Heart right ventricle (tissue), 16 donors: Measurements from ENCODE around the gene CCDC178. TPM values are rescaled to one million over a fixed set of nuclear protein-coding genes. Genes with fewer than 3 reads are reported as not detected.

Experiments used
- ATAC-seq, 8 donors: fragments of 200-7000 bp; cut with Tn5 transposase; one replicate each; pipeline ENCODE4 v1.9.1; 2020; ENCODE audit warnings: mild to moderate bottlenecking in 8 of 8, moderate library complexity in 8 of 8, moderate number of reproducible peaks in 1 of 8
- DNase-seq, 2 donors: peaks; one replicate each; pipeline ENCODE4 v3.0.0-alpha.2; 2020
- H3K27ac ChIP-seq, 10 donors: fragments of 200-600 bp; sonication (generic) in 2 of 10; one replicate each; pipeline versions ENCODE4 v1.5.0 to v1.8.0; 2020 to 2022; ENCODE audit warnings: mild to moderate bottlenecking in 3 of 10
- H3K27me3 ChIP-seq, 7 donors: fragments of 200-600 bp; one replicate each; pipeline ENCODE4 v1.8.0; 2021 to 2022; ENCODE audit warnings: mild to moderate bottlenecking in 2 of 7
- H3K36me3 ChIP-seq, 9 donors: fragments of 200-600 bp; sonication (generic) in 1 of 9; one replicate each; pipeline versions ENCODE4 v1.5.0 to v1.8.0; 2020 to 2022; ENCODE audit warnings: mild to moderate bottlenecking in 2 of 9
- H3K4me1 ChIP-seq, 9 donors: fragments of 200-600 bp; sonication (generic) in 1 of 9; one replicate each; pipeline versions ENCODE4 v1.5.0 to v1.8.0; 2020 to 2022; ENCODE audit warnings: mild to moderate bottlenecking in 4 of 9
- H3K4me3 ChIP-seq, 10 donors: fragments of 200-600 bp; sonication (generic) in 2 of 10; one replicate each; pipeline versions ENCODE4 v1.5.0 to v1.8.0; 2020 to 2022; ENCODE audit warnings: mild to moderate bottlenecking in 7 of 10, moderate library complexity in 2 of 10
- H3K9me3 ChIP-seq, 11 donors: fragments of 200-600 bp in 10 of 11; sonication (generic) in 2 of 11; one replicate each; pipeline versions ENCODE4 v1.5.0 to v1.8.0; 2013 to 2022; ENCODE audit warnings: mild to moderate bottlenecking in 2 of 11, control low read depth in 1 of 11, moderate library complexity in 1 of 11
- WGBS, 2 donors: extraction: QIAGEN DNeasy Blood & Tissue Kit; methylation state at CpG; one replicate each; pipeline ENCODE4 v1.1.7; 2013; ENCODE audit warnings: inconsistent platforms in 1 of 2; 5-methylcytosine and 5-hydroxymethylcytosine counted together
- intact Hi-C, 10 donors: fragments of 100-400 bp; cut with DNase I; formaldehyde crosslinking; loops; one replicate each; pipeline versions ENCODE4 v1.11.1 to v1.14.2; 2022
- polyA plus RNA-seq, 2 donors: library from polyadenylated mRNA; stranded (reverse); fragments of 200-250 nt; gene quantifications; one replicate each; pipeline ENCODE4 v1.2.3, GENCODE V29; 2013
- total RNA-seq, 10 donors: library from RNA; stranded (reverse); fragmentation: NEBNext Ultra II Directional in 3 of 10; extraction: Animal tissue kit (Norgen Biotek cat#: 25700) in 3 of 10; gene quantifications; one replicate each; pipeline versions ENCODE4 v1.2.1 to v1.2.4, GENCODE V29; 2021 to 2023
- TF ChIP-seq, protein P1 (sequence below), 9 donors: fragments of 200-600 bp; sonication (generic) in 2 of 9; IDR thresholded peaks; one replicate each; pipeline versions ENCODE4 v1.5.0 to v1.8.0; 2021 to 2022; ENCODE audit warnings: antibody characterized with exemption in 9 of 9, mild to moderate bottlenecking in 5 of 9, moderate library complexity in 1 of 9
- donor health status: Arrhythmogenic right ventricular cardiomyopathy.
- donor health status: ischemic (EF 13 %, LVEDD 7.1; RV severe dilation, severe dysfunction).
- donor health status: healthy with polysubstance abuse.
- donor health status: DM: no; HTN: yes; CAD: no.
- donor health status: DM: no; HTN: no; CAD: no.
- donor health status: ischemic (EF 25% LVEDD 6.9; RV normal size, moderate dysfunction).
- donor health status: ischemic (EF 25% LVEDD 5.7; RV mildly dilated, moderate dysfunction).
- donor health status: healthy.
- donor health status: DM: yes; HTN: yes; CAD: no.
- donor health status: Ischemic cardiomyopathy.
- donor health status: ischemic (EF 35%, LVEDD 5.7; RV mildly dilated, moderate dysfunction).
- donor health status: nonischemic (EF 11% LVEDD 7.7; RV severe dilation, severe dysfunction).
- donor health status: DM: yes; HTN: yes; CAD: no.
- donor health status: PGD.
- donor health status: ischemic (EF 29% LVEDD 5.4; RV normal size, mild dysfunction).
- donor health status: nonischemic (EF 23%, LVEDD 6.1; RV moderate dilation, normal function).

Gene CCDC178
- total and polyA plus RNA-seq, 12 donors = 0.28 to 1.5 (median 0.43) TPM; not detected in 6

- intact Hi-C loops = no loop called here
- 82 to 85% methylated on average over 2 of the region's 2 CpGs for WGBS, 2 donors
- TF ChIP-seq, protein P1, sequence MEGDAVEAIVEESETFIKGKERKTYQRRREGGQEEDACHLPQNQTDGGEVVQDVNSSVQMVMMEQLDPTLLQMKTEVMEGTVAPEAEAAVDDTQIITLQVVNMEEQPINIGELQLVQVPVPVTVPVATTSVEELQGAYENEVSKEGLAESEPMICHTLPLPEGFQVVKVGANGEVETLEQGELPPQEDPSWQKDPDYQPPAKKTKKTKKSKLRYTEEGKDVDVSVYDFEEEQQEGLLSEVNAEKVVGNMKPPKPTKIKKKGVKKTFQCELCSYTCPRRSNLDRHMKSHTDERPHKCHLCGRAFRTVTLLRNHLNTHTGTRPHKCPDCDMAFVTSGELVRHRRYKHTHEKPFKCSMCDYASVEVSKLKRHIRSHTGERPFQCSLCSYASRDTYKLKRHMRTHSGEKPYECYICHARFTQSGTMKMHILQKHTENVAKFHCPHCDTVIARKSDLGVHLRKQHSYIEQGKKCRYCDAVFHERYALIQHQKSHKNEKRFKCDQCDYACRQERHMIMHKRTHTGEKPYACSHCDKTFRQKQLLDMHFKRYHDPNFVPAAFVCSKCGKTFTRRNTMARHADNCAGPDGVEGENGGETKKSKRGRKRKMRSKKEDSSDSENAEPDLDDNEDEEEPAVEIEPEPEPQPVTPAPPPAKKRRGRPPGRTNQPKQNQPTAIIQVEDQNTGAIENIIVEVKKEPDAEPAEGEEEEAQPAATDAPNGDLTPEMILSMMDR (IDR thresholded peaks at IDR 0.05) = no peak
Observed at GRCh38 chr18:32891130-32891529, 549.4 kb downstream of the CCDC178 start.

DNA sequence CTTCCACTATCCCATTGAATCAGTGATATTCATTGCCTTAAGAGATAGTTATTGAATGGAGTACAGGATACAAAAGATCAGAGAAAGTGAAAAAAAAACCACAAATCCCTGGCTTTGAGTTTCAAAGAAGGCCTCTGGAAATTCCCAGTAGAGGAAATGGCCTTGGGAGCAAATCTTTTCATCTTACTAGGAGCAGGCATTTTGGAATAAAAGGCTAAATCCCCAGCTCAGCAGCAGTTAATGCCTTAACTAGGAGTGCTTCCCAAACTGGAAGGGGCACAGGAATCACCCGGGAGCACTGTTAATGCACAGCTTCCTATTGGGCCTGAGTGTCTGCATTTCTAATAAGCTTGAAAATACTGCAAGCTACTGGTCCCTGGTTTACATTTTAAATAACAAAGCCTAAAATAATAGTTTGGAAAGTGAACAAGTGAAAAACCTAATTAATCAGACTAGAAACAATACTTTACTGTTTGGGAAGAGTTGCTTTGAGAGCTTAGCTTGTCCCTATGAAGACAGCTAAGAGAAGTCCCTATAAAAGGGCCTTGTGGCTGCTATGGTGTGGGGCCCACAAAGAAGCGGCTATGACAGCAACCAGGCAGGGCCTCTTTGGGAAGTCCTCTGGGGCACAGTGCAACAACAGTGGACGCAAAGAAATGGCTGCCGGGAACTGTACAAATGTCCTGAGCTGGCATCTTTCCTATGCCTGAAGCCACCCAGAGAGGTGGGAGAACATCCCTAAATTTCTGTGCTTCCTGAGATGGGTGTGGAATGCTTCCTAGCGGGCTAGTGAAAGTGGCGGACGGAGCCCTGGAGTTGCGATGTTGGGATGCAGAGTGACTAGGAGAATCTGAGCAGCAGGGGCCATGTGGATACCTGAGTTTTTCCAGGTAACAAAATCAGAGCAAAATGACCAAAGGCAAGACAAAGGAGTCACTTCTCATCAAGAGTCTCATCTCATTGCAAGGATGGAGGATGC lies 550.6 kb downstream of the CCDC178 start:
- Histone ChIP-seq H3K36me3 (no peaks in the 10 kb centered on the region), H3K4me1 (no peaks in the 10 kb centered on the region), H3K27me3 (no peaks in the 10 kb centered on the region), H3K27ac (no peak overlapping the region), H3K4me3 (no peak overlapping the region), H3K9me3 (no peaks in the 10 kb centered on the region)
- 86 to 92% methylated on average over 8 of the region's 8 CpGs for WGBS, 2 donors
- TF ChIP-seq, protein P1 (IDR thresholded peaks at IDR 0.05) = no peak
- intact Hi-C loops = no loop called here
- DNase-seq (no peak), ATAC-seq (no peak)

More at GRCh38 chr18:32891130-32891529, 549.4 kb downstream of the CCDC178 start:
- Histone ChIP-seq H3K36me3 (no peaks in the 10 kb centered on the region), H3K4me3 (no peak overlapping the region), H3K9me3 (peaks cover 0 to 7% (median 0%) of the 10 kb centered on the region in 11 donors), H3K4me1 (no peaks in the 10 kb centered on the region), H3K27ac (no peak overlapping the region), H3K27me3 (no peaks in the 10 kb centered on the region)
- ATAC-seq = no peak
- no peak for DNase-seq

- WGBS, 2 donors = 86% methylated on average over 2 of the region's 2 CpGs
- no peak for ATAC-seq
- Histone ChIP-seq H3K4me1 (no peaks in the 10 kb centered on the region), H3K27ac (no peak overlapping the region), H3K9me3 (no peaks in the 10 kb centered on the region), H3K27me3 (no peaks in the 10 kb centered on the region), H3K36me3 (no peaks in the 10 kb centered on the region), H3K4me3 (no peak overlapping the region)
- DNase-seq = no peak
- TF ChIP-seq, protein P1 (IDR thresholded peaks at IDR 0.05) = no peak
- intact Hi-C loops = no loop called here
Observed at GRCh38 chr18:32888306-32888705, 552.2 kb downstream of the CCDC178 start.

Other genes starting within 250 kb of the CCDC178 start
- gene ASXL3, start 137.5 kb upstream of the CCDC178 start, total RNA-seq = 1 to 10 TPM; 3.0 to 8.1 (median 4.5) TPM
- under 1 TPM; 0.12 to 0.88 TPM for gene ASXL3, start 137.5 kb upstream of the CCDC178 start, polyA plus RNA-seq